G401 (cell line): ENCODE measurements around the gene SERF2. TPM values are rescaled to one million over a fixed set of nuclear protein-coding genes. Genes with fewer than 3 reads are reported as not detected.
A peak's percentile ranks its signal among the peaks of the same experiment; 100 is the strongest.
"Not testable (repeated sequence)": the region's sequence is repeated elsewhere in the genome, so short reads cannot be mapped to it uniquely, and the experiment has no call there.

Source experiments
- DNase-seq: peaks from one replicate; pipeline ENCODE4 v3.0.0-alpha.2; 2015; ENCODE audit warnings: low spot score
- in situ Hi-C: cut with HindIII; loops from 2 replicates; pipeline ENCODE4 v1.10.0; 2016; ENCODE audit warnings: low sequenced_read_pairs, mixed read lengths
- total RNA-seq: library from RNA; depleted of rRNA; stranded (reverse); fragments of >200 nt; shearing (Covaris generic); gene quantifications from 2 replicates; pipeline ENCODE4 v1.2.3, GENCODE V29; 2014; rRNA removed

Gene SERF2
- total RNA-seq, 1 experiment from 2014 or later = 1,258 TPM

- in situ Hi-C loops = no loop called here
- no peak for DNase-seq
Observed at GRCh38 chr15:43826029-43826507, 33.9 kb downstream of the SERF2 start.

- in situ Hi-C loops = no loop called here
Observed at GRCh38 chr15:43826508-43827341, 34.6 kb downstream of the SERF2 start, which contains the start of gene WDR76. WDR76 (plus strand) TSS chr15:43827002; CDS start chr15:43827033, 31 bp downstream.

GRCh38 chr15:43828061-43828657 lies 36.0 kb downstream of the SERF2 start:
- in situ Hi-C loops = no loop called here

More at GRCh38 chr15:43826508-43827341, 34.6 kb downstream of the SERF2 start, which contains the start of gene WDR76:
- DNase-seq = peak; percentile 84

GRCh38 chr15:43829951-43830540 lies 37.9 kb downstream of the SERF2 start:
- DNase-seq, in situ Hi-C loops: not testable (repeated sequence)

More at GRCh38 chr15:43828061-43828657, 36.0 kb downstream of the SERF2 start:
- DNase-seq = peak; percentile 57

- in situ Hi-C loops, DNase-seq: not testable (repeated sequence)
Observed at GRCh38 chr15:43830691-43831275, 38.7 kb downstream of the SERF2 start.

- in situ Hi-C loops, DNase-seq: not testable (repeated sequence)
Observed at GRCh38 chr15:43831519-43832052, 39.5 kb downstream of the SERF2 start.

GRCh38 chr15:43832485-43832884 lies 40.4 kb downstream of the SERF2 start:
- DNase-seq, in situ Hi-C loops: not testable (repeated sequence)

- in situ Hi-C loops = no loop called here
- no peak for DNase-seq
Observed at GRCh38 chr15:43845421-43845820, 53.3 kb downstream of the SERF2 start.

Other genes with a start within 250 kb of the SERF2 start
- gene PPIP5K1, start 202.1 kb upstream of the SERF2 start, total RNA-seq = 11.3 and 50.3 TPM in 2 replicates
- gene CKMT1B, start 198.3 kb upstream of the SERF2 start, total RNA-seq = 12.7 and 30.9 TPM in 2 replicates
- not detected in 2 replicates for gene STRC, start 173.5 kb upstream of the SERF2 start, total RNA-seq
- gene CATSPER2, start 143.5 kb upstream of the SERF2 start, total RNA-seq = 0.43 TPM in 1 of 2 replicates, not detected in the other
- 3.8 and 14.2 TPM in 2 replicates for gene CKMT1A, start 98.5 kb upstream of the SERF2 start, total RNA-seq
- gene PDIA3, start 45.9 kb upstream of the SERF2 start, total RNA-seq = 234 and 317 TPM in 2 replicates
- gene ELL3, start 15.4 kb upstream of the SERF2 start, total RNA-seq = 44.6 and 51.2 TPM in 2 replicates
- gene SERINC4, start 7.9 kb downstream of the SERF2 start, total RNA-seq = not detected in 2 replicates
- gene HYPK, start 8.3 kb downstream of the SERF2 start, total RNA-seq = 2.2 and 2.6 TPM in 2 replicates
- 11.9 and 12.3 TPM in 2 replicates for gene MFAP1, start 32.4 kb downstream of the SERF2 start, total RNA-seq
- 36.1 and 69.1 TPM in 2 replicates for gene WDR76, start 34.7 kb downstream of the SERF2 start, total RNA-seq